ENCODE data around the gene TPP1.

TPP1 gene

GRCh38 chr11:6646918-6647679 is 27.9 kb upstream of the TPP1 start:
- DNase-seq, result no peak

GRCh38 chr11:6646576-6646917 is 27.3 kb upstream of the TPP1 start:
- DNase-seq, result no peak

- no peak for DNase-seq
These were observed 26.8 kb upstream of the TPP1 start for GRCh38 chr11:6646071-6646470.

GRCh38 chr11:6642957-6643356 is 23.7 kb upstream of the TPP1 start:
- no peak for DNase-seq

- DNase-seq, result no peak
These were observed 21.9 kb upstream of the TPP1 start for GRCh38 chr11:6640985-6641701.

GRCh38 chr11:6640036-6640984 is 21.1 kb upstream of the TPP1 start:
- no peak for DNase-seq

GRCh38 chr11:6638429-6638828 is 19.2 kb upstream of the TPP1 start:
- DNase-seq, result no peak

- no peak for DNase-seq
These were observed 18.6 kb upstream of the TPP1 start for GRCh38 chr11:6637871-6638270.

GRCh38 chr11:6636480-6636879 is 17.3 kb upstream of the TPP1 start:
- no peak for DNase-seq

- no peak for DNase-seq
These were observed 16.1 kb upstream of the TPP1 start for GRCh38 chr11:6635082-6635932.

GRCh38 chr11:6634534-6634933 is 15.3 kb upstream of the TPP1 start:
- no peak for DNase-seq

GRCh38 chr11:6633422-6634408 is 14.5 kb upstream of the TPP1 start:
- no peak for DNase-seq

- DNase-seq, result no peak
These were observed 13.2 kb upstream of the TPP1 start for GRCh38 chr11:6632116-6633073.

- no peak for DNase-seq
These were observed 12.2 kb upstream of the TPP1 start for GRCh38 chr11:6631361-6631890.

- DNase-seq, result no peak
These were observed 11.5 kb upstream of the TPP1 start for GRCh38 chr11:6630632-6631291.

GRCh38 chr11:6629892-6630631 is 10.8 kb upstream of the TPP1 start:
- no peak for DNase-seq

GRCh38 chr11:6629573-6629891 is 10.3 kb upstream of the TPP1 start:
- DNase-seq, result no peak

- DNase-seq, result no peak
These were observed 9.3 kb upstream of the TPP1 start for GRCh38 chr11:6628526-6628925.

Data from activated CD4-positive, alpha-beta T cell treated with anti-CD3 and anti-CD28 coated beads, Interleukin-2, amount 50 U/mL, for 4 hours (primary cell).